Adrenal gland (tissue), 5 donors: ENCODE results near the gene DOCK9.

ENCODE experiments used
- CTCF ChIP-seq, 6 experiments: fragments of 450-650 bp in 4 of 6; fragments of 200-600 bp in 2 of 6; sonication (generic) in 1 of 6; IDR thresholded peaks; 1 replicate in 5 of 6; 2 replicates in 1 of 6; pipeline versions ENCODE4 v1.5.1 to v1.8.0; 2016 to 2021; ENCODE audit warnings: antibody characterized with exemption in 6 of 6, mild to moderate bottlenecking in 2 of 6, moderate library complexity in 1 of 6
- POLR2A ChIP-seq, 2 donors: fragments of 450-650 bp; IDR thresholded peaks; one replicate each; pipeline ENCODE4 v1.6.1; 2017; ENCODE audit warnings: antibody characterized with exemption in 2 of 2, mild to moderate bottlenecking in 2 of 2, moderate library complexity in 1 of 2
- donor health status: DM: no; HTN: no; CAD: no.

- TF ChIP-seq POLR2A (IDR thresholded peaks at IDR 0.05) (no peak), CTCF (IDR thresholded peaks at IDR 0.05) (no peak)
Observed at GRCh38 chr13:98912846-98913245, 65.0 kb downstream of the DOCK9 start.
